Measurements from ENCODE around the gene PDIK1L. TPM values are rescaled to one million over a fixed set of nuclear protein-coding genes. Genes with fewer than 3 reads are reported as not detected.
"Not testable (repeated sequence)": the region's sequence is repeated elsewhere in the genome, so short reads cannot be mapped to it uniquely, and the experiment has no call there.

Gene PDIK1L
- polyA plus RNA-seq, 12 donors: 6.7 to 10.3 (median 7.6) TPM; not detected in 1

DNA sequence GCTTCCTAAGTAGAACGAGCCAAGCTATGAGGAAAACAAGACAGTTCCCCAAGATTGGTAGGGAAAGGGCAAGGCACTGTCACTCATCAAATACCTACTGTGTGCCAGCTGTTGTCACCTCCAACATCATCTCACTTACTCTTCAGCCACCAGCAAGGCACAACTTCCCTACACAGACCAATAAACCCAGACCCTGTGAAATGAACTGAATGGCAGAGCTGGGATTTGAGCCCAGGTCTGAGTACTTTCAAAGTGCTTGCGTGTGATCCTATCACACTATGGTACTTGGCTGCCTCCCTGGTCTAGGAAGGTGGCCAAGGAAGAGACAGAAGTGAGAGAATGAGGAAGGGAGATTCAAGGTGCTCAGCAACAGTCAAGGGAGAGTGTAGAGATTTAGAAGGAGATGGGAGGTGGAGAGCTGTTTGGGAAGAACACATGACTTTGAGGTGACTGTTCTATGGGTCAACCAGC, 27.5 kb upstream of the PDIK1L start:
- no peak for DNase-seq

DNA sequence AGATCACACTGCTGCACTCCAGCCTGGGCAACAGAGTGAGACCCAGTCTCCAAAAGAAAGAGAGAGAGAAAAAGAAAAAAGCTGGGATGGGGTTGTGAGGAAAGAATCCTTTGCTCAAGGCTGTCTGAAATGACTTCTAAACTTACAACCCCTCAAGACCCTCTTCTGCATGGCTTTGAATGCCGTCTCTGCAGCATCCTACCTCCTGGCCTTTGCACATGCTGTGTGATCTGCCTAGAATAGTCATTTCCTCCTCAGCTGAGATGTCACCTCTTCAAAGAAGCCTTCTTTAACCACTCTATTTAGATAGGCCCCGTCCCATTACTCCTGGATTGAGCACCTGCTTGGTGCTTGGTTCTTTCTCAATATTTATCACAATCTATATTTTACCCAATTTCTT, 26.8 kb upstream of the PDIK1L start:
- no peak for DNase-seq

DNA sequence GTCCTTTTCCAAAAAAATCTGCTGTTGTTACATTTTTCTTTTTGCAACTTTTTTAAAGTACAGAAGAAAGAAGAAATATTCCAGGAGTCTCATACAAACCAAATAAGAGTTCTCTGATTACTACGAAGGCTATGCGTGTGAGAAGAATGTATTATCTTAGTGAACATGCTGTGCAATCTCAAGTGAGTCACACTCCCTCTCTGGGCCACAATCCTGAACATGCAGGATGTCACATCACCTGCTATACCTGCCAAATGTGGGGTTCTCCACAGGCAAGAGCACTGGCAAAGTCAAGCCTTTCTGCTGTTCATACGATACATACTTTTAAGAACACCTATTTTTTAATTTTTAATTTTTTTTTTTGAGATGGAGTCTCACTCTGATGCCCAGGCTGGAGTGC, 22.5 kb upstream of the PDIK1L start:
- DNase-seq: no peak

DNA sequence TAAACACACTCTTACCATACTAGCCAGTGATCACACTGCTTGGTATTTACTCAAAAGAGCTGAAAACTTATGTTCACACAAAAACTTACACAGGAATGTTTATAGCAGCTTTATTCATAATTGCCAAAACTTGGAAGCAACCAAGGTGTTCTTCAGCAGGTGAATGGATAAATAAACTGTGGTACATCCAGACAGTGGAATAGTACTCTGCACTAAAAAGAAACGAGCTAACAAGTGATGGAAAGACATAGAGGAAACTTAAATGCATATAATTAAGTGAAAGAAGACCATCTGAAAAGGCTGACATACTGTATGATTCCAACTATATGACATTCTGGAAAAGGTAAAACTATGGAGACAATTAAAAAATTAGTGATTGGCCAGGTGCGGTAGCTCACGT, 20.7 kb upstream of the PDIK1L start:
- no peak for DNase-seq

- no peak for DNase-seq
These were observed 19.2 kb upstream of the PDIK1L start for GRCh38 chr1:26092422-26092821.

DNA sequence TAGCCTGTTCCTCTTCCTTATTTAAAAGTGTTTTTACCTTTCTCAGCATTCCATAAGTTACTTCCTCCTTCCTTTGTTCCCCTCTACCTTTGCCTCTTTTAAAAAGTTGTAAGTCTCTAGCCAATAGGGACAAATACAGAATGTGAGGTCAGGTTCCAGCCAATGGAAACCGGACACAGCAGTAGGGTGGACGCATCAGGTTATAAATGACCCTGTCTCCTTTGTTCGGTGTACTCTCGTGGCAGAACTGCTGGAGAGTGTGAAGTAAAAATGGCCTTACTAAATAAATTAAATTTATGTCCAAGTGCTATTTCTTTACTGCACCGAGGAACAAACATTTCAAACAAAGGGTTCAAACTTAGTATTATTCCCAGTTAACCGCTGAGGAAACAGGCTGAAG, 18.1 kb upstream of the PDIK1L start:
- not testable (repeated sequence) for DNase-seq

DNA sequence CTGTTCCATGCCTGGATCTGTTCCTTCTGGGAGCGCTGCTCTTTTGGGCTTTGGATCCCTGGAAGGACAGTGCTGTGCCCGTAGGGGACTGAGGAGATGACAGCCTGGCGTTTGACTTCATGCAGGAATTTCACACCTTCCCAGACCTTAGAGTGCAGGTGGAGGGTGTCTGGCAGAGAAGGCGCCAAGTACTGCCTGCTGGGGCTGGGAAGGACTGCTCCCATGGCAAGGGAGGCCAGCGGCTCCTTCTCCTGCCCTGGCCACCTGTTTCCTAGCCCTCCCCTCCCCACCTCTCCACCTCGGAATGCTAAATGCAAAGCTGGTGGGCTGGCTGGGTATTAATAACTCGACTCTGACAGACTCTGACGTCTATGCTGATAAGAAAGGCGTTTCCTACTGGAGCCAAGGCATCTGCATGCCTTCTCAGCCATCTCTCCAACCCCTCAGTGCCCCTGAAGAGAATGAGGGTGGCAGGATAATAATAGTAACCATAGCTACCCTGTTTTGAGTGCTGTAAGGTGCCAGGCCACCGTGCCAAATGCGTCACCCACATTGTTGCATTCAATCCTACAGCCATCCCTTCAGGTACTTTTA, 17.5 kb upstream of the PDIK1L start:
- no peak for DNase-seq

DNA sequence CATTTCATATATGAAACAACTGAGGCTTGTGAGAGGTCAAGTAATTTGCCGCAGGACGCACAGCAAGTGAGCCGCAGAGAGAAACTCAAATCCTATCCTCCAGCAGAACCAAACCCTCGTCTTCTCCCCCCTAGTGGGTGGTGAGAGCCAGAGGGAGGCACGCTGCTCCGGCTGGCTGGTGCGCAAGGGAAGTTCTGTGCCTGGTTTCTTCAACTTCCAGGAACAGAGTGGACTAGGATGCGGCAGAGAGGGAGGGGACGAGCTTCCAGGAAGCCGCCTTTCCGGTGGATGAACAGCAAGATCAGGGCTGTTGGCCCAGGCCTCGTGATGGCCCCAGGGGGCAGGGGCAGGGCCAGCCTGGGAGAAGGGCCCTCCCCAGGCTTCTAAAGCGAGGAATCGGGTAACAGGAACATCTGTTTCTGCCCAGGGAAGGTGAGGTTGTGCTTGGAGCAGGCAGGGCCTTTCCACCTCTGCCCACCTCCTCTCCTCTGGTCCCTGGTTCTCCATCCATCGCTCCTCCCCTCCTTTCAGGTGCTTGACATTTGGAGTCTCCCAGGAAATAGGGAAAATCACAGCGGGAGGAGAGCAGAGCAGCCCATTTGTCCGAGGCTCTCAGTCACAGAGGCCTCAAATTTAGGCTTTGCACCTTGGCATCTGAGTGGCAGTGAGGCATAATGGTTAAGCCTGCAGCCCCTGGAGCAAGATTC, 16.8 kb upstream of the PDIK1L start:
- no peak for DNase-seq

GRCh38 chr1:26096471-26096870, 15.2 kb upstream of the PDIK1L start:
- DNase-seq: no peak

- no peak for DNase-seq
These were observed 13.9 kb upstream of the PDIK1L start for GRCh38 chr1:26097696-26098095.

DNA sequence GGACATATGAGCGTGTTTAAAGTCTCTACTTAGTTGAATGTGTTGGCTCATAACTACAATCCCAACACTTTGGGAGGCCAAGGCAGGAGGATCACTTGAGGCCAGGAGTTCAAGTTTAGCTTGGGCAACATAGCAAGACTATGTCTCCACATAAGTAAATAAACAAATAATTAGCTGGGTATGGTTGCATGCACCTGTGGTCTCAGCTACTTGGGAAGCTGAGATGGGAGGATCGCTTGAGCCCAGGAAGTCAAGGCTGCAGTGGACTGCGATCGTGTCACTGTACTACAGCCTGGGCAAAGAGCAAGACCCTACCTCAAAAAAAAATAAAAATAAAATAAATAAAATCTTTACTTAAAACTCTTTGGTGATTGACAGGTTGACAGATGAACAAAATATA, 13.0 kb upstream of the PDIK1L start:
- no peak for DNase-seq

- DNase-seq: no peak
These were observed 11.8 kb upstream of the PDIK1L start for GRCh38 chr1:26099780-26100179.

- not testable (repeated sequence) for DNase-seq
These were observed 11.4 kb upstream of the PDIK1L start for GRCh38 chr1:26100204-26100603.

GRCh38 chr1:26102119-26102518, 9.5 kb upstream of the PDIK1L start:
- DNase-seq: no peak

DNA sequence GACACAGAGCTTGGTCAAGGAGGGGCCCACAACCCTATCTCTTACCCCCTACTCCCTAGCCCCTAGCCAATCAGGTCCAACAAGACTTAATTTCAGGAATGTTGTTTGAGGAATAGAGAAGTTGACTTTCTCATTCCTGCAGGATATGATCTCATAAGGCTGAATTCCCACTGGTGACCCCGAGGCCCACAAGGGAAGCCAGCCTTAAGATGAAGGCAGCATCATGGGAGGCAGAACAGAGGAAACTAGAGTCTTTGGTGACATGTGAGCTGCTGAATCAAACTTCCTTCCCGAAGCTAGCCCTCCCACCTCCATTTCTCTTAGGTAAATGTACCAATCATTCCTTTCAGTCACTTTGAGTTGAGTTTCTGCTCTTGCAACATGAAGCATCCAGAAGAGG, 9.1 kb upstream of the PDIK1L start:
- DNase-seq: no peak

DNA sequence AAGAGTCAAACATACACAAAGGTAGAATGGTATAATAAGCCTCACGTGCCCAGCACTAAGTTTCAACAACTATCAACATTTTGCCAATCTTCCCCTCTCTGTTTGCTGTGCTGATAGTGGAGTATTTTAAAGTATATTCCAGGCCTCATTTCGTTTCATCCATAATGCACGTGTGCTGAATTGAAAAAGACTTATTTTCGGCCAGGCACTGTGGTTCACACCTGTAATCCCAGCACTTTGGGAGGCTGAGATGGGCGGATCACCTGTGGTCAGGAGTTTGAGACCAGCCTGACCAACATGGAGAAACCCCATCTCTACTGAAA, 6.4 kb upstream of the PDIK1L start:
- DNase-seq: not testable (repeated sequence)

GRCh38 chr1:26109229-26110164, 2.1 kb upstream of the PDIK1L start:
- DNase-seq: no peak

DNA sequence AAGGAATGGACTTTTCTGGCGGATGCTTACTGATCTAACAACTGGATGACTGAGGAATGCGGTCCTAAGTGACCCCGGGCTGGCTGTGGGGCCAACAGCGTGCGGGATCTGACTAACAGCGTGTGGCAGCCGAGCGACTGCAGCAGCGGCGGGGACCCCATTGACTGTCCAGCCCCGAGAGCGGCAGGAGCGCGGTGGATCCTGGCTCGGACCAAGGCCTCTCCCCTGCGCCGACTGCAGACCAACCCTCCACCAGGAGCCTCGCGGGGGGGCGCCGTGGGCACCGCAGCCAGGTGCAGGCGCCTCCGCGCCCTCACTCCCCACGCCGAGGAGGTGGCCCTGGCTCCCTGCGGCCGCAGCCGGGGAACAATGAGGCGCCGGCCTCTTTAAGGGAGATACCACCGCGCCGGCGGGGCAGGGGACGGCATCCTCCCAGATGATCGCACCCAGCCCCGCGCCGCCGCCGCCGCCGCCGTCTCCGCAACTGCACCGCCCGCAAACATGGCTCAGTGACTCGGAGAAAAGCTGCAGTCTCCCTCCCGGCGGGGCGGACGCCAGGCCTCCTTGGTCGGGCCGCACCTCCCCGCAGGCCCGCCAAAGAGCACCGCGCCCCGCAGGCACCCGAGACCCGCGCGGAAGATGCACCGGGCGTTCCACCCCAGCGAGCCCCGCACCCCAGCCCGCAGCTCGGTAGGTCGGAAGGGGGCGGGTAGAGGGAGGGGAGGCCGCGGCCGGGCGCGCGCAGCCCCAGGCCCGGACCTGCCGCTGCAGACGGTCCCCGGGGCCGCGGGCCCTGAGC, 694 bp upstream of the PDIK1L start:
- DNase-seq: peak; percentile 65

- DNase-seq: no peak
These were observed 767 bp downstream of the PDIK1L start for GRCh38 chr1:26112407-26112775.

DNA sequence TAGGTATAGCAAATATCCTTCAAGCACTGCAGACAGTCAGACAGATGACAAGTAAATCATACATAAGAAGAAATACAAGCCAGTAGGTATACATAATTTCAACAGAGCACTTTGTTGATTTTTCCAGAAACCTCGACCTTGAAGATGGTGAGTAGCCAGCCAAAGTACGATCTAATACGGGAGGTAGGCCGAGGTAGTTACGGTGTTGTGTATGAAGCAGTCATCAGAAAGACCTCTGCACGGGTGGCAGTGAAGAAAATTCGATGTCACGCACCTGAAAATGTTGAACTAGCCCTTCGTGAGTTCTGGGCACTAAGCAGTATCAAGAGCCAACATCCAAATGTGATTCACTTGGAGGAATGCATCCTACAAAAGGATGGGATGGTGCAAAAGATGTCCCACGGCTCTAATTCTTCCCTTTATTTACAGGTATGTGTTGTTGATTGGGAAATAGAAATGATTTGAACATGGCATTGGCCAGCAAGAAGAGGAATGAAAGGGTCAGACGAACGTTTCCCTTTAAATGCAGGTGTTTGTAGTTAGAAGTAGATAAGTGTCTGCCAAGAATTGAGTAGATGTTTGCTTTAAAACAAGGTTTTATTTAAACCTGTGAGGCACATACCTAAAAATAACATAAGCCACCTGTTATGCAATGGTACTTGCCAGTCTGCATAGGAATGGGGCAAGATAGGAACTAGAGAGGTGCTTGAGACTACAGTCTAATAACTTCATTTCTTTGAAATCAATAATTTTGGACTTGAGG, 2.7 kb downstream of the PDIK1L start:
- DNase-seq: no peak
